Mesendoderm (in vitro differentiated cells): ENCODE measurements around the gene DGCR2.

ENCODE experiments used
- DNase-seq: peaks from one replicate; pipeline ENCODE4 v3.0.0; 2013
- H2AK5ac ChIP-seq: 2 replicates; pipeline ENCODE4 v1.6.1; 2013; ENCODE audit warnings: low read length, inconsistent platforms
- H2BK120ac ChIP-seq: 2 replicates; pipeline ENCODE4 v1.6.1; 2013; ENCODE audit warnings: low read depth, mild to moderate bottlenecking, low read length, moderate library complexity, mixed read lengths
- H2BK15ac ChIP-seq: replicated peaks from 2 replicates; pipeline ENCODE4 v1.6.1; 2013; ENCODE audit warnings: low read depth, mild to moderate bottlenecking, moderate library complexity
- H2BK5ac ChIP-seq: 2 replicates; pipeline ENCODE4 v1.6.1; 2013; ENCODE audit warnings: low read length, inconsistent platforms
- H3K18ac ChIP-seq: 2 replicates; pipeline ENCODE4 v1.6.1; 2013; ENCODE audit warnings: mild to moderate bottlenecking, low read length, mixed read lengths
- H3K23ac ChIP-seq: one replicate; pipeline ENCODE4 v1.6.1; 2013; ENCODE audit warnings: low read length
- H3K27ac ChIP-seq: 2 replicates; pipeline ENCODE4 v1.5.1; 2013; ENCODE audit warnings: low read depth, mild to moderate bottlenecking, inconsistent platforms, low read length, moderate library complexity
- H3K27me3 ChIP-seq: 2 replicates; pipeline ENCODE4 v1.6.1; 2013; ENCODE audit warnings: low read length, control low read depth, mild to moderate bottlenecking, inconsistent platforms; ENCODE audit not compliant: insufficient read depth, poor library complexity
- H3K36me3 ChIP-seq: 2 replicates; pipeline ENCODE4 v1.6.1; 2013; ENCODE audit warnings: low read length, inconsistent platforms; ENCODE audit not compliant: control insufficient read depth, insufficient read depth
- H3K4ac ChIP-seq: one replicate; pipeline ENCODE4 v1.6.1; 2013; ENCODE audit warnings: low read depth, mild to moderate bottlenecking, low read length, moderate library complexity
- H3K4me1 ChIP-seq: 2 replicates; pipeline ENCODE4 v1.6.1; 2013; ENCODE audit warnings: low read depth, low read length, inconsistent platforms; ENCODE audit not compliant: control insufficient read depth
- H3K4me2 ChIP-seq: 2 replicates; pipeline ENCODE4 v1.6.1; 2013; ENCODE audit warnings: low read length
- H3K4me3 ChIP-seq: 2 replicates; pipeline ENCODE4 v1.5.1; 2013; ENCODE audit warnings: mild to moderate bottlenecking, low read length
- H3K56ac ChIP-seq: one replicate; pipeline ENCODE4 v1.6.1; 2013; ENCODE audit warnings: low read length
- H3K79me1 ChIP-seq: 2 replicates; pipeline ENCODE4 v1.6.1; 2013; ENCODE audit warnings: low read length, inconsistent platforms
- H3K79me2 ChIP-seq: 2 replicates; pipeline ENCODE4 v1.6.1; 2013; ENCODE audit warnings: mild to moderate bottlenecking, low read length; ENCODE audit not compliant: control insufficient read depth, insufficient read depth
- H3K9ac ChIP-seq: 2 replicates; pipeline ENCODE4 v1.6.1; 2013; ENCODE audit warnings: low read length, inconsistent platforms
- H4K5ac ChIP-seq: one replicate; pipeline ENCODE4 v1.6.1; 2013; ENCODE audit warnings: low read length
- H4K8ac ChIP-seq: one replicate; pipeline ENCODE4 v1.6.1; 2013; ENCODE audit warnings: low read depth, mild to moderate bottlenecking, control low read depth, low read length, moderate library complexity
- WGBS: extraction: QIAGEN DNeasy Blood & Tissue Kit; methylation state at CpG from one replicate; pipeline ENCODE4 v1.1.7; 2013; ENCODE audit warnings: low lambda C conversion rate, missing lambda C conversion rate; ENCODE audit not compliant: insufficient coverage; ENCODE audit errors: extremely low coverage; 5-methylcytosine and 5-hydroxymethylcytosine counted together

Gene DGCR2

DNA sequence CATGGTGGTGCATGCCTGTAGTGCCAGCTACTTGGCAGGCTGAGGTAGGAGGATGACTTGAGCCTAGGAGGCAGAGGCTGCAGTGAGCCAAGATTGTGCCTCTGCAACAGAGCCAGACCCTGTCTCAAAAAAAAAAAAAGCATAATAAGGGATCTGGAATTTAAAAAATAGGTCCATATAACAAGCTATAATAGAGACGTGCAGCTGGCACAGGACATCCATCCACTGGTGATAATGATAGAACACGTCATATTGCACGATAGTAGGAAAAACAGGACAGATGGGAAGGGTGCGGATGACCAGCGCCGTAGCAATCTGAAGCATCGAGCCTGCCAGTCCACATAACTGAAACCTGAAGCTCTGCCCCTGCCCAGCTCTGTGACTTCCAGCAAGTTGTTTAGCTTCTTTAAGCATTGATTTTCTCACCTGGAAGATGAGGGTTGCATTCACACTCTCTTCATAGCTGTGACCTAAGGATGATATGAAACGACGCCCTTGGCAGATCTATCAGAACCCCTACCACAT lies 125.8 kb downstream of the DGCR2 start:
- no peak overlapping the region for H2BK15ac ChIP-seq
- H3K79me1 ChIP-seq, result no peaks in the 10 kb centered on the region
- no peak overlapping the region for H2BK120ac ChIP-seq
- H4K5ac ChIP-seq, result no peak overlapping the region
- H4K8ac ChIP-seq, result no peak overlapping the region
- H3K4me2 ChIP-seq, result no peak overlapping the region
- H3K56ac ChIP-seq, result no peak overlapping the region
- no CpG with 5 or more reads among the region's 9 CpGs for WGBS
- no peak overlapping the region for H3K4me3 ChIP-seq
- H3K9ac ChIP-seq, result no peak overlapping the region
- no peaks in the 10 kb centered on the region for H3K79me2 ChIP-seq
- no peak overlapping the region for H3K4ac ChIP-seq
- H3K18ac ChIP-seq, result no peak overlapping the region
- DNase-seq, result no peak
- H3K27ac ChIP-seq, result no peak overlapping the region
- H3K4me1 ChIP-seq, result no peaks in the 10 kb centered on the region
- no peak overlapping the region for H2AK5ac ChIP-seq
- H3K27me3 ChIP-seq, result no peaks in the 10 kb centered on the region
- H3K36me3 ChIP-seq, result no peaks in the 10 kb centered on the region
- no peak overlapping the region for H3K23ac ChIP-seq
- no peak overlapping the region for H2BK5ac ChIP-seq

DNA sequence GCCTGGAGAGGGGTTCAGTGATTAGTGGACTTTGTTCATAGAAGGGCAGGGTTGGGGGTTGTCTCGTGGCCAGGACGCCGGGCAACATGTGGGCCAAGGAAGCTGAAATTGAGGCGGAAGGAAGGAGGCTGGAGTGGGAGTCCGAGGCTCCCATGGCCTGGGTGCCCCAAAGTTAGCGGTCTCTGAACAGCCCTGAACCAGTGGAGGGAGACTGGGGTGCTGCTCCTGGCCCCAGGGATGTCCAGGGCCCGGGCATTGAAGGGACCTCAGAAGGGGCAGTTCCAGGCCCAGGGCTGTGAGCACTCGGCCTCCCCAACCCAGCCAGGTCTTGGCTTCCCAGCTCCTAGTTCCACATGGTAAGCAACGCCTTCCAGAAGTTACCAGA lies 126.9 kb downstream of the DGCR2 start:
- Histone ChIP-seq H3K18ac (no peak overlapping the region), H3K36me3 (no peaks in the 10 kb centered on the region)

GRCh38 chr22:18994701-18995326 lies 127.4 kb downstream of the DGCR2 start:
- Histone ChIP-seq H4K8ac (no peak overlapping the region), H3K4me3 (no peak overlapping the region), H3K27ac (no peak overlapping the region), H3K79me2 (no peaks in the 10 kb centered on the region), H3K36me3 (no peaks in the 10 kb centered on the region), H3K79me1 (no peaks in the 10 kb centered on the region), H3K56ac (no peak overlapping the region), H3K27me3 (no peaks in the 10 kb centered on the region), H2BK5ac (no peak overlapping the region), H3K18ac (no peak overlapping the region), H2BK120ac (no peak overlapping the region), H2BK15ac (no peak overlapping the region), H3K4me2 (no peak overlapping the region), H3K23ac (no peak overlapping the region), H2AK5ac (no peak overlapping the region), H3K4ac (no peak overlapping the region), H3K4me1 (no peaks in the 10 kb centered on the region), H4K5ac (no peak overlapping the region), H3K9ac (no peak overlapping the region)
- peak; percentile 52 for DNase-seq
- WGBS, result no CpG with 5 or more reads among the region's 15 CpGs

More for the DNA sequence above, 126.9 kb downstream of the DGCR2 start:
- Histone ChIP-seq H3K27ac (no peak overlapping the region), H3K79me1 (no peaks in the 10 kb centered on the region), H3K27me3 (no peaks in the 10 kb centered on the region), H3K79me2 (no peaks in the 10 kb centered on the region), H2BK120ac (no peak overlapping the region), H3K4me1 (no peaks in the 10 kb centered on the region), H4K5ac (no peak overlapping the region), H3K9ac (no peak overlapping the region), H3K4me3 (no peak overlapping the region), H4K8ac (no peak overlapping the region), H3K4ac (no peak overlapping the region), H2AK5ac (no peak overlapping the region), H2BK5ac (no peak overlapping the region), H3K56ac (no peak overlapping the region), H3K4me2 (no peak overlapping the region), H2BK15ac (no peak overlapping the region), H3K23ac (no peak overlapping the region)
- no CpG with 5 or more reads among the region's 9 CpGs for WGBS
- DNase-seq, result no peak

DNA sequence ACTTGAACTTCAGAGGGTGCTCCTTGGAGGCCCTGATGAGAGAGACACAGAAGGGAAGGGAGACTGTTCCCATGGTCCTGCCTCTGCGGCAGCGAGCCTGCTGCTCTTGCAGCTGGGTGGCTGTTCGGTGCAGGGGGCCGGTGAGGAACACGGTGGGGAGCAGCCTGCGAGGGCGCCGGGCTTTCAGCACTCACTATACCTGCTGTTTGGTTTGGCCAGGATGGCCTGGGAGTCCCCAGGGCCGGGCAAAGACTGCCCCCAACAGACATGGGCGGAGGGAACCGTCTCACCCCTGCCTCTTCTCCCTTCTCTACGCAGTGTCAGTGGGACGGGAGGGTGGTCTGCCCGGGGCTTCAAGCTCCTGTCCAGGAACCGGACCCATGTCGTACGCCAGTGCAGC lies 128.2 kb downstream of the DGCR2 start:
- Histone ChIP-seq H3K27ac (no peak overlapping the region), H2AK5ac (no peak overlapping the region), H3K18ac (no peak overlapping the region), H3K27me3 (no peaks in the 10 kb centered on the region), H4K5ac (no peak overlapping the region), H3K36me3 (no peaks in the 10 kb centered on the region), H3K9ac (no peak overlapping the region), H3K4ac (no peak overlapping the region), H3K79me2 (no peaks in the 10 kb centered on the region), H2BK15ac (no peak overlapping the region), H3K23ac (no peak overlapping the region), H3K4me2 (no peak overlapping the region), H2BK120ac (no peak overlapping the region), H3K56ac (peak overlapping the region; percentile 34), H3K4me1 (no peaks in the 10 kb centered on the region), H3K79me1 (no peaks in the 10 kb centered on the region), H2BK5ac (no peak overlapping the region), H4K8ac (no peak overlapping the region), H3K4me3 (no peak overlapping the region)
- DNase-seq, result no peak
- WGBS, result no CpG with 5 or more reads among the region's 17 CpGs

GRCh38 chr22:18992543-18993198 lies 129.5 kb downstream of the DGCR2 start:
- Histone ChIP-seq H3K56ac (no peak overlapping the region), H3K27ac (no peak overlapping the region), H2BK120ac (no peak overlapping the region), H4K8ac (no peak overlapping the region), H3K23ac (no peak overlapping the region), H3K79me2 (no peaks in the 10 kb centered on the region), H3K79me1 (no peaks in the 10 kb centered on the region), H3K4me2 (no peak overlapping the region), H3K4ac (no peak overlapping the region), H3K36me3 (no peaks in the 10 kb centered on the region), H3K9ac (no peak overlapping the region), H2BK5ac (no peak overlapping the region), H4K5ac (no peak overlapping the region), H3K27me3 (no peaks in the 10 kb centered on the region), H3K4me3 (no peak overlapping the region), H2BK15ac (no peak overlapping the region), H2AK5ac (no peak overlapping the region), H3K4me1 (no peaks in the 10 kb centered on the region), H3K18ac (no peak overlapping the region)
- WGBS, result no CpG with 5 or more reads among the region's 10 CpGs
- DNase-seq, result no peak
